GM12878 (cell line): ENCODE data around the gene SUPT6H. TPM values are rescaled to one million over a fixed set of nuclear protein-coding genes. Genes with fewer than 3 reads are reported as not detected.

Experiments
- ATAC-seq: fragments of 200-7000 bp; cut with Tn5 transposase; 3 replicates; pipeline ENCODE4 v1.9.1; 2020; ENCODE audit warnings: mild to moderate bottlenecking, moderate library complexity
- BruUV-seq: library from RNA; stranded (reverse); fragments of 400-500 nt; replicated peaks from 2 replicates; lab custom pipeline; 2021; lab: Mats Ljungman, UMichigan
- CTCF ChIA-PET: fragments of 300-600 bp; sonication (Branson Sonifier 250); formaldehyde crosslinking; extraction: SDS; loops from one replicate; lab custom pipeline; 2021; ENCODE audit warnings: inconsistent platforms; lab: Yijun Ruan, JAX
- POLR2A ChIA-PET: fragments of 350-600 bp; formaldehyde crosslinking; extraction: SDS; loops from one replicate; lab custom pipeline; 2021; ENCODE audit warnings: inconsistent platforms; lab: Charles Lee
- RAD21 ChIA-PET: fragments of 300-600 bp; sonication (Branson Sonifier 250); formaldehyde crosslinking; loops from one replicate; lab custom pipeline; 2023; ENCODE audit warnings: antibody characterized with exemption; ENCODE audit not compliant: unreplicated experiment; lab: Charles Lee
- SMC1A ChIA-PET: fragments of 300-600 bp; sonication (Branson Sonifier 250); formaldehyde crosslinking; loops from one replicate; lab custom pipeline; 2023; ENCODE audit not compliant: unreplicated experiment, uncharacterized antibody; lab: Charles Lee
- DNase-seq: peaks from one replicate; pipeline ENCODE4 v3.0.0-alpha.2; 2011; ENCODE audit warnings: low read depth, low spot score
- FAIRE-seq: peaks from 3 replicates; lab custom pipeline; 2011; peaks lifted over from hg19 to GRCh38; lab: Jason Lieb, UNC
- H2AFZ ChIP-seq: 2 replicates; pipeline ENCODE4 v1.6.0; 2011; ENCODE audit warnings: low read depth, low read length, control low read depth; ENCODE audit not compliant: control insufficient read depth
- H3K27ac ChIP-seq: 2 replicates; pipeline ENCODE4 v1.5.1; 2011; ENCODE audit warnings: control low read depth; ENCODE audit not compliant: control insufficient read depth, insufficient read depth
- H3K27me3 ChIP-seq, 2 experiments: replicated peaks in 1 of 2; 2 replicates each; pipeline versions ENCODE4 v1.6.0 to v1.6.1; 2011; ENCODE audit warnings: low read length in 1 of 2; ENCODE audit not compliant: control insufficient read depth in 2 of 2, insufficient read depth in 2 of 2
- H3K36me3 ChIP-seq, 2 experiments: 2 replicates each; pipeline ENCODE4 v1.5.1; 2011; ENCODE audit warnings: low read length in 1 of 2; ENCODE audit not compliant: control insufficient read depth in 2 of 2, insufficient read depth in 2 of 2
- H3K4me1 ChIP-seq: 2 replicates; pipeline ENCODE4 v1.6.1; 2011; ENCODE audit warnings: mild to moderate bottlenecking, low read length, moderate library complexity, mixed read lengths; ENCODE audit not compliant: control insufficient read depth, insufficient read depth
- H3K4me2 ChIP-seq: 2 replicates; pipeline ENCODE4 v1.6.0; 2011; ENCODE audit warnings: control low read depth; ENCODE audit not compliant: control insufficient read depth, insufficient read depth
- H3K4me3 ChIP-seq: fragments of 200-600 bp; sonication (generic); 2 replicates; pipeline ENCODE4 v1.5.1; 2016
- H3K79me2 ChIP-seq: 2 replicates; pipeline ENCODE4 v1.6.0; 2011; ENCODE audit warnings: low read length; ENCODE audit not compliant: control insufficient read depth, insufficient read depth
- H3K9ac ChIP-seq: 2 replicates; pipeline ENCODE4 v1.8.0; 2011; ENCODE audit warnings: low read length, control low read depth, mixed read lengths; ENCODE audit not compliant: control insufficient read depth, insufficient read depth
- H3K9me3 ChIP-seq: replicated peaks from 3 replicates; pipeline ENCODE4 v1.5.1; 2011; ENCODE audit warnings: mild to moderate bottlenecking, low read length; ENCODE audit not compliant: control insufficient read depth, insufficient read depth
- H4K20me1 ChIP-seq: 2 replicates; pipeline ENCODE4 v1.6.0; 2011; ENCODE audit not compliant: control insufficient read depth, insufficient read depth
- BACH1 ChIP-seq: fragments of 450-650 bp; IDR thresholded peaks from 2 replicates; pipeline ENCODE4 v1.6.1; 2017; ENCODE audit warnings: mild to moderate bottlenecking, borderline replicate concordance
- IRF3 ChIP-seq: fragments of 450-650 bp; IDR thresholded peaks from 2 replicates; pipeline ENCODE4 v1.6.1; 2014; ENCODE audit warnings: mild to moderate bottlenecking
- REST ChIP-seq: IDR thresholded peaks from 2 replicates; pipeline ENCODE4 v1.6.1; 2012; ENCODE audit warnings: mild to moderate bottlenecking, low read depth, low read length
- SMC3 ChIP-seq: IDR thresholded peaks from 2 replicates; pipeline ENCODE4 v1.6.1; 2011; ENCODE audit warnings: low read length, improper control_type of control experiment, borderline replicate concordance
- ZNF592 ChIP-seq: fragments of 450-650 bp; IDR thresholded peaks from 2 replicates; pipeline ENCODE4 v1.6.1; 2017; ENCODE audit warnings: mild to moderate bottlenecking, moderate library complexity
- WGBS: methylation state at CpG from one replicate; pipeline ENCODE4 v1.1.6; 2016; ENCODE audit warnings: low lambda C conversion rate; ENCODE audit not compliant: insufficient replicate concordance, insufficient coverage; ENCODE audit errors: missing lambda C conversion rate; 5-methylcytosine and 5-hydroxymethylcytosine counted together
- in situ Hi-C: fragments of 300-500 bp; cut with MboI; formaldehyde crosslinking; loops from 9 replicates; pipeline ENCODE4 v1.14.3; 2018; ENCODE audit warnings: mixed read lengths
- intact Hi-C: fragments of 100-400 bp; cut with micrococcal nuclease; formaldehyde crosslinking; loops from one replicate; pipeline ENCODE4 v1.14.2; 2022; ENCODE audit not compliant: unreplicated experiment
- polyA plus RNA-seq, 11 experiments: library from polyadenylated mRNA; depleted of rRNA in 4 of 11; unstranded in 6 of 11; stranded (reverse) in 5 of 11; fragments of >200 nt; fragmentation: Nextera tagmentation in 4 of 11; fragmentation: Illumina TruSeq in 1 of 11; extraction: Ambion mirVana in 4 of 11; extraction: Trizol in 1 of 11; gene quantifications; 1 replicate in 1 of 11; 2 replicates in 10 of 11; pipeline versions ENCODE4 v1.2.1 to v1.2.3, GENCODE V29; 2011 to 2016; ENCODE audit warnings: inconsistent platforms in 2 of 11, missing spikeins in 2 of 11, low read depth in 1 of 11
- total RNA-seq, 4 experiments: library from RNA; depleted of rRNA in 3 of 4; stranded (reverse); fragments of >200 nt in 3 of 4; fragmentation: Illumina TruSeq in 1 of 4; extraction: Trizol in 1 of 4; gene quantifications; 2 replicates each; pipeline versions ENCODE4 v1.2.1 to v1.2.3, GENCODE V29; 2013 to 2021
- TF ChIP-seq, protein P1 (sequence below): IDR thresholded peaks from 2 replicates; pipeline ENCODE4 v1.6.1; 2012; ENCODE audit warnings: improper control_type of control experiment, low read depth, low read length; ENCODE audit not compliant: insufficient replicate concordance

SUPT6H gene
- total and polyA plus RNA-seq, 10 of the 15 experiments (the other 5 are each of a cell fraction or from before 2014, with no cell fraction given) = 1.7 to 58.8 (median 37.7) TPM

DNA sequence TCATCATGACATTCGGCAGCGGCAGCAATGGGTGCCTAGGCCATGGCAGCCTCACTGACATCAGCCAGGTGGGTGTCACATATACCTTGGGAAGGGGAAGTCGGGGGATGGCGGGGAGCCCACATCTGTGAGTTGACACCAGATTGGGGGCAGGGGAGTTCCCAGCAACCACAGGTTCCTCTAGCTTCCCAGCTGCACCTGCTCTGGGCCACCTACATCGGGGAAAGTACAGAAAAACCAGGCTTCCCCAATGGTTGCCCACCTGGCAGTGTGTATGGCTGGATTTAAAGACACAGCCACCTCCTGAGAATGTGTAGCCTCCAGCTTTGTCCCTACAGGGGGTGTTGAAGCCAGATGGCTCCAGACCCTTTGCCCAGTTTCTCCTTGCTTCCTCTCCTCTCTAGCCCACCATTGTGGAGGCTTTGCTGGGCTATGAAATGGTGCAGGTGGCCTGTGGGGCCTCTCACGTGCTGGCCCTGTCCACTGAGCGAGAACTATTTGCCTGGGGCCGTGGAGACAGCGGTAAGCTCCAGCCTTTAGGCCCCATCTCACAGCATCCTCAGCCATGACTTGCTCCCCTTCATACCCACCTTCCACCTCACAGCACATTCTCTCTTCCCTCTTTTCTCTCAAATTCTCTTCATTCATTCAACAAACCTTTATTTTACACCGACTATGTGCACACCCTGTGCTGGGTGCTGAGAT lies 76.8 kb downstream of the SUPT6H start:
- Histone ChIP-seq H3K27ac (peak overlapping the region; percentile 96), H3K79me2 (peaks cover 32% of the 10 kb centered on the region), H4K20me1 (no peaks in the 10 kb centered on the region), H3K4me1 (peaks cover 74% of the 10 kb centered on the region), H3K27me3 (no peaks in the 10 kb centered on the region), H3K4me3 (peak overlapping the region; percentile 60), H3K36me3 (peaks cover 0 to 7% of the 10 kb centered on the region in 2 experiments; a peak in 2 of 4 replicates), H3K9me3 (peaks cover 8% of the 10 kb centered on the region; the same call in 2 of the 3 replicates), H3K9ac (peak overlapping the region; percentile 73), H2AFZ (no peak overlapping the region; the same call in 1 of the 2 replicates), H3K4me2 (peak overlapping the region; percentile 76)
- intact Hi-C loops = loop anchor here (1.0 kb wide), 1 partner anchor 11 kb away; the partner anchor contains the start of gene NEK8
- no peak for FAIRE-seq
- BruUV-seq = no TSS peak
- in situ Hi-C loops = loop anchor here (25.0 kb wide), 1 partner anchor 1277 kb away; the partner anchor contains the start of gene KSR1
- 15% methylated on average over 10 of the region's 10 CpGs for WGBS
- ChIA-PET SMC1A (interaction anchor here (0.9 to 17.8 kb wide), 4 partner anchors 10 to 210 kb away, joined by 3 to 326 read pairs (median 5); partner anchors contain the start of genes NEK8, RPL23A and TLCD1), CTCF (interaction anchor here (1.1 to 7.4 kb wide), 4 partner anchors 11 to 25 kb away, joined by 3 to 95 read pairs (median 5); partner anchors contain the start of genes NEK8 and TLCD1), RAD21 (interaction anchor here (0.9 to 17.4 kb wide), 3 partner anchors 10 to 19 kb away, joined by 6 to 375 read pairs (median 7); partner anchors contain the start of genes NEK8, RPL23A and TLCD1), POLR2A (interaction anchor here (0.6 to 15.2 kb wide), 2 partner anchors 11 to 22 kb away, joined by 4 to 485 read pairs; partner anchors contain the start of genes NEK8, RPL23A and TLCD1)
- peak; percentile 51 for ATAC-seq
- peak; percentile 72 for DNase-seq
- TF ChIP-seq ZNF592 (no peak), REST (no peak), IRF3 (no peak), SMC3 (no peak), BACH1 (no peak)
- TF ChIP-seq, protein P1, sequence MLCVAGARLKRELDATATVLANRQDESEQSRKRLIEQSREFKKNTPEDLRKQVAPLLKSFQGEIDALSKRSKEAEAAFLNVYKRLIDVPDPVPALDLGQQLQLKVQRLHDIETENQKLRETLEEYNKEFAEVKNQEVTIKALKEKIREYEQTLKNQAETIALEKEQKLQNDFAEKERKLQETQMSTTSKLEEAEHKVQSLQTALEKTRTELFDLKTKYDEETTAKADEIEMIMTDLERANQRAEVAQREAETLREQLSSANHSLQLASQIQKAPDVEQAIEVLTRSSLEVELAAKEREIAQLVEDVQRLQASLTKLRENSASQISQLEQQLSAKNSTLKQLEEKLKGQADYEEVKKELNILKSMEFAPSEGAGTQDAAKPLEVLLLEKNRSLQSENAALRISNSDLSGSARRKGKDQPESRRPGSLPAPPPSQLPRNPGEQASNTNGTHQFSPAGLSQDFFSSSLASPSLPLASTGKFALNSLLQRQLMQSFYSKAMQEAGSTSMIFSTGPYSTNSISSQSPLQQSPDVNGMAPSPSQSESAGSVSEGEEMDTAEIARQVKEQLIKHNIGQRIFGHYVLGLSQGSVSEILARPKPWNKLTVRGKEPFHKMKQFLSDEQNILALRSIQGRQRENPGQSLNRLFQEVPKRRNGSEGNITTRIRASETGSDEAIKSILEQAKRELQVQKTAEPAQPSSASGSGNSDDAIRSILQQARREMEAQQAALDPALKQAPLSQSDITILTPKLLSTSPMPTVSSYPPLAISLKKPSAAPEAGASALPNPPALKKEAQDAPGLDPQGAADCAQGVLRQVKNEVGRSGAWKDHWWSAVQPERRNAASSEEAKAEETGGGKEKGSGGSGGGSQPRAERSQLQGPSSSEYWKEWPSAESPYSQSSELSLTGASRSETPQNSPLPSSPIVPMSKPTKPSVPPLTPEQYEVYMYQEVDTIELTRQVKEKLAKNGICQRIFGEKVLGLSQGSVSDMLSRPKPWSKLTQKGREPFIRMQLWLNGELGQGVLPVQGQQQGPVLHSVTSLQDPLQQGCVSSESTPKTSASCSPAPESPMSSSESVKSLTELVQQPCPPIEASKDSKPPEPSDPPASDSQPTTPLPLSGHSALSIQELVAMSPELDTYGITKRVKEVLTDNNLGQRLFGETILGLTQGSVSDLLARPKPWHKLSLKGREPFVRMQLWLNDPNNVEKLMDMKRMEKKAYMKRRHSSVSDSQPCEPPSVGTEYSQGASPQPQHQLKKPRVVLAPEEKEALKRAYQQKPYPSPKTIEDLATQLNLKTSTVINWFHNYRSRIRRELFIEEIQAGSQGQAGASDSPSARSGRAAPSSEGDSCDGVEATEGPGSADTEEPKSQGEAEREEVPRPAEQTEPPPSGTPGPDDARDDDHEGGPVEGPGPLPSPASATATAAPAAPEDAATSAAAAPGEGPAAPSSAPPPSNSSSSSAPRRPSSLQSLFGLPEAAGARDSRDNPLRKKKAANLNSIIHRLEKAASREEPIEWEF = no peak
